Mucosa of stomach (tissue), 1 donor: Measurements from ENCODE around the gene RPL23.
A peak's percentile ranks its signal among the peaks of the same experiment; 100 is the strongest.
"Not testable (repeated sequence)": the region's sequence is repeated elsewhere in the genome, so short reads cannot be mapped to it uniquely, and the experiment has no call there.

ENCODE experiments used
- H3K27me3 ChIP-seq: one replicate; pipeline ENCODE4 v1.7.0; 2013; ENCODE audit warnings: mild to moderate bottlenecking, low read length; ENCODE audit not compliant: control insufficient read depth, insufficient read depth
- H3K36me3 ChIP-seq: one replicate; pipeline ENCODE4 v1.7.0; 2013; ENCODE audit warnings: low read length; ENCODE audit not compliant: control insufficient read depth, insufficient read depth
- H3K4me1 ChIP-seq: one replicate; pipeline ENCODE4 v1.7.0; 2013; ENCODE audit warnings: mild to moderate bottlenecking, low read length; ENCODE audit not compliant: control insufficient read depth, insufficient read depth
- H3K4me3 ChIP-seq: one replicate; pipeline ENCODE4 v1.7.0; 2013; ENCODE audit warnings: low read length
- H3K9ac ChIP-seq: one replicate; pipeline ENCODE4 v1.7.0; 2013; ENCODE audit warnings: mild to moderate bottlenecking, low read length, moderate library complexity
- H3K9me3 ChIP-seq: one replicate; pipeline ENCODE4 v1.7.0; 2013; ENCODE audit warnings: mild to moderate bottlenecking, low read length, moderate library complexity; ENCODE audit not compliant: control insufficient read depth
- donor health status: Pancreatic carcinoma.

The RPL23 gene

GRCh38 chr17:38870259-38871165, 17.0 kb upstream of the RPL23 start:
- H3K4me1 ChIP-seq, result peaks cover 50% of the 10 kb centered on the region
- H3K36me3 ChIP-seq, result peaks cover 13% of the 10 kb centered on the region

GRCh38 chr17:38869526-38870258, 16.2 kb upstream of the RPL23 start, which contains the start of gene LASP1:
Gene LASP1, plus strand, starts transcription at chr17:38870058. Its CDS starts 132 bp downstream, at chr17:38870190.
- H3K9me3 ChIP-seq, result no peaks in the 10 kb centered on the region
- no peaks in the 10 kb centered on the region for H3K27me3 ChIP-seq
- H3K4me1 ChIP-seq, result peaks cover 42% of the 10 kb centered on the region
- peaks cover 13% of the 10 kb centered on the region for H3K36me3 ChIP-seq
- peak within 1 kb of the TSS; percentile 95 for H3K4me3 ChIP-seq
- H3K9ac ChIP-seq, result peak within 1 kb of the TSS; percentile 97

More at GRCh38 chr17:38870259-38871165, 17.0 kb upstream of the RPL23 start:
- no peaks in the 10 kb centered on the region for H3K27me3 ChIP-seq
- H3K4me3 ChIP-seq, result peak overlapping the region; percentile 95
- peak overlapping the region; percentile 97 for H3K9ac ChIP-seq
- no peaks in the 10 kb centered on the region for H3K9me3 ChIP-seq

GRCh38 chr17:38868817-38869525, 15.4 kb upstream of the RPL23 start:
- peaks cover 35% of the 10 kb centered on the region for H3K4me1 ChIP-seq
- no peaks in the 10 kb centered on the region for H3K9me3 ChIP-seq
- no peaks in the 10 kb centered on the region for H3K27me3 ChIP-seq
- peak overlapping the region; percentile 92 for H3K4me3 ChIP-seq
- peak overlapping the region; percentile 97 for H3K9ac ChIP-seq
- H3K36me3 ChIP-seq, result peaks cover 8% of the 10 kb centered on the region

GRCh38 chr17:38867968-38868816, 14.7 kb upstream of the RPL23 start:
- Histone ChIP-seq H3K9ac (peak overlapping the region; percentile 97), H3K4me1 (peaks cover 27% of the 10 kb centered on the region), H3K36me3 (peaks cover 3% of the 10 kb centered on the region), H3K4me3 (peak overlapping the region; percentile 92), H3K9me3 (no peaks in the 10 kb centered on the region), H3K27me3 (no peaks in the 10 kb centered on the region)

- H3K9me3 ChIP-seq, result no peaks in the 10 kb centered on the region
- no peaks in the 10 kb centered on the region for H3K27me3 ChIP-seq
- H3K4me3 ChIP-seq, result peak overlapping the region; percentile 92
- H3K36me3 ChIP-seq, result no peaks in the 10 kb centered on the region
- peak overlapping the region; percentile 97 for H3K9ac ChIP-seq
- H3K4me1 ChIP-seq, result peaks cover 19% of the 10 kb centered on the region
These were observed 13.9 kb upstream of the RPL23 start for GRCh38 chr17:38867179-38867967.

- Histone ChIP-seq H3K9me3 (no peaks in the 10 kb centered on the region), H3K4me3 (no peak overlapping the region), H3K9ac (no peak overlapping the region), H3K27me3 (no peaks in the 10 kb centered on the region), H3K4me1 (peaks cover 10% of the 10 kb centered on the region), H3K36me3 (no peaks in the 10 kb centered on the region)
These were observed 11.3 kb upstream of the RPL23 start for GRCh38 chr17:38864636-38865398.

DNA sequence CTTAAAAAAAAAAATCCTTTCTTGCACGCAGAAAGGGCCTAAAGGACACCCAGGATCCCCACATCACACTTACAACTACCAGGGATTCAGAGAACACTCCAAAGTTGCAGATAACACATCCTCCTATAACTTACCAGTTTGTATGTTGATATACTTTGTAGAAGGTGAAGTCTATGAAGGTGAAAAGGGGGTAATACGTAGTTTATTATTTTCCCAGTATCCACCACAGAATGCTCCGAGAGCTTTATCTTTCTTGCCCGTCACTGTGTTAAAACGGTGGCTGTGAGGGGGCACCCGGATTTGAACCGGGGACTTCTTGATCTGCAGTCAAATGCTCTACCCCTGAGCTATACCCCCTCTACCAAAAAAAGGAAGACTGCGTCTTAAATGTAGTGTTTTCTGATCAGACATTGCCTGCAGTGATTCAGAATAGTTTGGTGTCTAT, 7.9 kb upstream of the RPL23 start:
- Histone ChIP-seq H3K9ac (no peak overlapping the region), H3K4me1 (no peaks in the 10 kb centered on the region), H3K27me3 (no peaks in the 10 kb centered on the region), H3K36me3 (no peaks in the 10 kb centered on the region), H3K4me3 (no peak overlapping the region), H3K9me3 (no peaks in the 10 kb centered on the region)

DNA sequence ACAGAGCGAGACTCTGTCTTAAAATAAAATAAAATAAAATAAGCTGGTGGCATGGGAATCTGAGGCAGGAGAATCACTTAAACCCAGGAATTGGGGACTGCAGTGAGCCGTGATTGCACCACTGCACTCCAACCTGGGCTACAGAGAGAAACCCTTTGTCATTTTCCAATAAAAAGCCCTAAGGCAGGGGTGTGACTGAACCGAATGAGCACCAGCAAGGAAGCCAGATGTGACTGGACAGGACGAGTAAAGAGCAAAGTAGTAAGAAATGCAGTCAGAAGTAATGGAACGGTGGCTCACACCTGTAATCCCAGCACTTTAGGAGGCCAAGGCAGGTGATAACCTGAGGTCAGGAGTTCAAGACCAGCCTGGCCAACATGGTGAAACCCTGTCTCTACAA, 3.8 kb upstream of the RPL23 start:
- H3K9ac ChIP-seq, result no peak overlapping the region
- peaks cover 6% of the 10 kb centered on the region for H3K36me3 ChIP-seq
- H3K4me1 ChIP-seq, result peaks cover 7% of the 10 kb centered on the region
- H3K9me3 ChIP-seq, result no peaks in the 10 kb centered on the region
- H3K27me3 ChIP-seq, result no peaks in the 10 kb centered on the region
- no peak overlapping the region for H3K4me3 ChIP-seq

GRCh38 chr17:38855101-38855714, 1.7 kb upstream of the RPL23 start:
- not testable (repeated sequence) for H3K9ac ChIP-seq, H3K27me3 ChIP-seq, H3K4me3 ChIP-seq, H3K9me3 ChIP-seq, H3K36me3 ChIP-seq
- H3K4me1 ChIP-seq, result peaks cover 15% of the 10 kb centered on the region

- no peaks in the 10 kb centered on the region for H3K27me3 ChIP-seq
- H3K9me3 ChIP-seq, result no peaks in the 10 kb centered on the region
- peaks cover 15% of the 10 kb centered on the region for H3K4me1 ChIP-seq
- H3K9ac ChIP-seq, result peak overlapping the region; percentile 82
- peaks cover 9% of the 10 kb centered on the region for H3K36me3 ChIP-seq
- peak overlapping the region; percentile 66 for H3K4me3 ChIP-seq
These were observed 690 bp downstream of the RPL23 start for GRCh38 chr17:38852771-38853291.
